ENCODE measurements around the gene CDC42BPA.
"Not testable (repeated sequence)": the region's sequence is repeated elsewhere in the genome, so short reads cannot be mapped to it uniquely, and the experiment has no call there.

The CDC42BPA gene

DNA sequence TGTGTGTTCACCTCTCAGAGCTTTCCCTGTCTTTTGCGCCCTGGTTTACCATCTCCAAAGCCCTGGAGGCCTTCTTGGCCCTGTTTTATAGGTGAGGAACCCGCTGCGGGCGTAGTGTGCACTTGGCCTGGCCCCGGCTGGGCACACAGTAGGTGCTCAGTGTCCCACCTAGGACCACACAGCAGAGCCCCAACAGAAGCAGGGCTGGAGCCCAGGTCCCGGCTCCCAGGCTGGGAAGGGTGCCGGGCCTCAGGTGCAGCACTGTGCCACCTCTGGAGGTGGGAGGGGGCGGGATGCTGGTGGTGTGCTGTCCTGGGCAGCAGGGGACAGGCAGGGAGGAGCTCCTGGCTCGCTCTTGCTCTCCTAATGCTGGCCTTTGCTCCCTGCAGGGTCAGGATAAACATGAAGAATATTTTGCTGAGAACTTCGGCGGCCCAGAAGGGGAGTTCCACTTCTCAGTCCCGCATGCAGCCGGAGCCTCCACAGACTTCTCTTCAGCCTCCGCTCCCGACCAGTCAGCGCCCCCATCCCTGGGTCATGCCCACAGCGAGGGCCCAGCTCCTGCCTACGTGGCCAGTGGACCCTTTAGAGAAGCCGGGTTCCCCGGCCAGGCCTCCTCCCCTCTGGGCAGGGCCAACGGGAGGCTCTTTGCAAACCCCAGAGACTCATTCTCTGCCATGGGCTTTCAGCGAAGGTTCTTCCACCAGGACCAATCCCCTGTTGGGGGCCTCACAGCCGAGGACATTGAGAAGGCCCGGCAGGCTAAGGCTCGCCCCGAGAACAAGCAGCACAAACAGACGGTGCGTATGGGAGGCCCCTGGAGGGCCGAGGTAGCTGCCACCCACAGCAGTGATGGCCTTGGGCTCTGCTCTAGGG lies 353.4 kb downstream of the CDC42BPA start:
- no peak for DNase-seq (ENCODE audit: low read depth in 2 of 2)

GRCh38 chr1:226964068-226964425 lies 354.2 kb downstream of the CDC42BPA start:
- DNase-seq (ENCODE audit: low read depth in 2 of 2), result no peak

DNA sequence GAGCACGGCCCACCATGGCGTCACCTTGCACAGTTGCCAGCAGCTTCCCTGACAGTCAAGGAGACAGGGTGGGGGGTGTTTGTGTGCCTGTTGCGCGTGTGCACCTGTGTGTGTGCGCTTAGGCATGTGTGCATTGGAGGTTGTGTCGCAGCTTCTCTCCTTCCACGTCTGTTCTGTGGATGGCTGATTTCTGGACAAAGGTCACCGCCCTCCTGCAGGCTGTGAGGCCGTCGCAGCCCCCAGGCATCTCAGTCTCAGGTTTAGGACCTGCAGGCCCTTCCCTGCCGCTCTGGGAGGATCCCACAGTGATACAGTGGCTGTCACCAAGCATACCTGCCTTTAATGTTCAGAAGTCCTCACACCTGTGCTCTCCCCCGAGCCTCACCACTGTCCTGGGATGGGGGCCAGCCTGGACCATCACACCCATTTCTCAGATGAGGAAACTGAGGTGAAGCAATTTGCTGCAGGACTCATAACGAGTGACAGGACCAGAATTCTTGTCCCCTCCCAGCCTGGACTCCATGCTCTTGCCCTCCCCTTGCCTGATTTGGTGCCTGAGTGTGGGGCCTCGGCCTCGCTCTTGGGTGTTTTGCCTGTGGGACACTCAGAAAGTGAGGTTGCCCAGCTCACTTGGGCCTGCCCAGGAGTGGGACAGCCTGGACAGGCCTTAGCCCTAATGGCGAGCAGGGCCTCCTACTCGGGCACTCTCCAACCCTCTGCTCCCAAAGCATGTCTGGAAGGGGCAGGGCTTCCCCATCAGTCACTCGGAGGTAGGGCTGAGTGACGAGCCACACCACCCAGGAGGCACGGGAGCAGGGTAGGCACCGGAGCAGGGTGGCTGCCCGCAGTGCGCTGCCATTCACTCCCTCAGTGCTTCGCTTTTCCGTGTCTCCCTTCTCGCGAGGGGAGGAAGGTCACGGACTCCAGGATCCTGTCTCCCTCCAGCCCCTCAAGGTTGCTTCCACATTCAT lies 355.6 kb downstream of the CDC42BPA start:
- DNase-seq (ENCODE audit: low read depth in 2 of 2), result no peak

DNA sequence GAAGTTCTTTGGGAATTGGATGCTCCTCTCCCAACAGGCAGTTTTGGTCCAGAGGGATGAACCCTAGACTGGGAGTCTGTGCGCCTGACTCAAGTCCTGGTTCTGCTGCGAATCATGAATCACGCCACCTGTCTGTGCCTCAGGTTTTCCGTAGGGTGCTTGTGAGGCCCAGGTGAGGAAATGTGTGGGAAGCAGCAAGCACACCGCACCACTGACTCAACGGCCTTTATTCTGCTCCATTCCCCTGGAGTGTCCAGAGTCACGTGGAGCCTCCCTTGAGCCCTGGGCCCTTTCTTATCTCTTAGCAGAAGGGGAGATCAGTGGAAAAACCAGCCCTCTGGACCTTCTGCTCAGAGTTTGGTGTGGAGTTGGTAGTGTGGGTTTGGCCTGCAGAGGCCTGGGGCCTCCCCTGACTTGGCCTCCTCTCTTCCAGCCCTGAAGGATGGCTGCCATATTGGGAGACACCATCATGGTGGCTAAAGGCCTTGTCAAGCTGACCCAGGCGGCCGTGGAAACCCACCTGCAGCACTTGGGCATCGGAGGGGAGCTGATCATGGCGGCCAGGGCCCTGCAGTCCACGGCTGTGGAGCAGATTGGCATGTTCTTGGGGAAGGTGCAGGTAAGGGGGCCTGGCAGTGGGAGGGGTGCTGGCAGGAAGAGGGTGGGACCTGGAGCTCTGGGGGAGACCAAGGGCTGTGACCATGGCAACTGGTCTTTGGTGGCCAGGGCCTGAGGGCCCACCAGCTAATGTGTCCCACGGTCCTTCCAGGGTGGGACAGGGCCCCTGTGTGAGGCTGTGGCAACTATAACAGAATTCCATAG lies 357.1 kb downstream of the CDC42BPA start:
- DNase-seq (ENCODE audit: low read depth in 2 of 2), result peak in 1 of 2 donors; percentile 13

DNA sequence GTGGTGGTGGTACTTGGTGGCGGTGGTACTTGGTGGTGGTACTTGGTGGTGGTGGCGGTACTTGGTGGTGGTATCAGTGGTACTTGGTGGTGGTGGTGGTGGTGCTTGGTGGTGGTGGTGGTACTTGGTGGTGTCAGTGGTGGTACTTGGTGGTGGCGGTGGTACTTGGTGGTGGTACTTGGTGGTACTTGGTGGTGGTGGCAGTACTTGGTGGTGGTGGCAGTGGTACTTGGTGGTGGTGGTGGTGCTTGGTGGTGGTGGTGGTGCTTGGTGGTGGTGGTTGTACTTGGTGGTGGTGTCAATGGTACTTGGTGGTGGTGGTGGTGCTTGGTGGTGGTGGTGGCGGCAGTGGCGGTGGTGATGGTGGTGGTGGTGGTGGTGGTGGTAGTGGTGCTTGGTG lies 358.0 kb downstream of the CDC42BPA start:
- no peak for DNase-seq (ENCODE audit: low read depth in 2 of 2)

GRCh38 chr1:226958300-226958699 lies 360.0 kb downstream of the CDC42BPA start:
- DNase-seq (ENCODE audit: low read depth in 2 of 2), result no peak

DNA sequence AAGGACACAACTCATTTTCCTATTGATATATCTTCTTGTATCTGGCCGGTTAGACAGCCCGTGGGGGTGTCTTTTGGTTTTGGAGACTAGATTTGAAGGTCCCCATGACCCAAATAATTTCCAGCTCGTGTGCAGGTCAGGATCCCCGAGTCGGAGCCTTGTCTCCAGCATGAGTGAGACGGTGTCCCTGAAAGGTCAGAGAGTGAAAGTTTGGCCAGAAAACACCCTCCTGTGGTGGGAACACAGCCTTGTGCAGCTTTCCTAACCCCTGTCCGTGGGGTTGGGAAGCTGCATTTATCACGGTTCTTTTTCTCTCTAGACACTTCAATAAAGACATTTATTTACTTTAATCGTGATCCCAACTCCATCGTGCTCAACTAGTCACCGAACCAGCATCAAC lies 360.6 kb downstream of the CDC42BPA start:
- DNase-seq (ENCODE audit: low read depth in 2 of 2), result no peak

GRCh38 chr1:226956942-226957713 lies 361.2 kb downstream of the CDC42BPA start:
- DNase-seq (ENCODE audit: low read depth in 2 of 2), result no peak

DNA sequence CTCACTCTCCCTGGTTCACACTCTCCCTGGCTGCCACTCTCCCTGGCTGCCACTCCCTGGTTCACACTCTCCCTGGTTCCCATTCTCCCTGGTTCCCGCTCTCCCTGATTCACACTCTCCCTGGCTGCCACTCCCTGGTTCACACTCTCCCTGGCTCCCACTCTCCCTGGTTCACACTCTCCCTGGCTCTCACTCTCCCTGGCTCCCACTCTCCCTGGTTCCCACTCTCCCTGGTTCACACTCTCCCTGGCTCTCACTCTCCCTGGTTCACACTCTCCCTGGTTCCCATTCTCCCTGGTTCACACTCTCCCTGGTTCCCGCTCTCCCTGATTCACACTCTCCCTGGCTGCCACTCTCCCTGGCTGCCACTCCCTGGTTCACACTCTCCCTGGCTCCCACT lies 362.4 kb downstream of the CDC42BPA start:
- DNase-seq (ENCODE audit: low read depth in 2 of 2), result not testable (repeated sequence)

DNA sequence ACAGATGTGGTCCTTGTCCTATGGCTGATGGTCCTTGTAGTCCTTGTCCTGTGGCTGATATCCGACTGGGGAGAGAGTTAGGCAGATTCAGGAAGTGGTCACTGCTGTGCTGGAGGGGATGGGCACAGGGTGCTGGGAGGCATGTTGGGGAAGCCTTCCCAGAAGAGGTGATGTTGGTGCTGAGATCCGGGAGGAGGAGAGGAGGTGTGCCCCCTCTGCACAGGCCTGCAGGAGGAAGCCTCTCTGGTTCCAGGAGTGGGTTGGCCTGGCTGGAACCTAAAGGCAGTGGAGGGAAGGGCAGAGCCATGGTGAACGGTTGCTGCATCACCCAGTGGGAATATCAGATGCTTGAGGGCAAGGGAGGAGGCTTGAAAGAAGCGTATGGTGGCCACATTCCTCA lies 363.5 kb downstream of the CDC42BPA start:
- DNase-seq (ENCODE audit: low read depth in 2 of 2), result no peak

DNA sequence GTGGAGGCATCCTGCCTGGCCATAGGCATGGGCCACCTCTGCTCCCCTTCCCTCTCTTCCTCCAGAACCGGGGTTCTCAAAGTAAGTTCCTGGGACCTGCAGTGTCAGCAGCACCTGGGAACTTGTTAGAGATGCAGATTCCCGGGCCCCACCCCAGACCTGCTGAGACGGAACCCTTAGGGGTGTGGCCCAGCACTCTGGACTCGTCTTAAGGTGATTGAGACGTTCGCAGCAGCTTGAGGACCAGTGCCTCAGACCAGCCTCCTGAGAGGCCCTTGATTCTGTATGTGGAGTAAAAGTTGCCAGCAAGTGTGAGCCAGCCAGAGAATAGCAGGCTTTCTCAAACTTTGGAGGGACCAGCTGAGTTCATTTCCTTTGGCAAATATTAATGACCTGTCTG lies 364.0 kb downstream of the CDC42BPA start:
- DNase-seq (ENCODE audit: low read depth in 2 of 2), result no peak

DNA sequence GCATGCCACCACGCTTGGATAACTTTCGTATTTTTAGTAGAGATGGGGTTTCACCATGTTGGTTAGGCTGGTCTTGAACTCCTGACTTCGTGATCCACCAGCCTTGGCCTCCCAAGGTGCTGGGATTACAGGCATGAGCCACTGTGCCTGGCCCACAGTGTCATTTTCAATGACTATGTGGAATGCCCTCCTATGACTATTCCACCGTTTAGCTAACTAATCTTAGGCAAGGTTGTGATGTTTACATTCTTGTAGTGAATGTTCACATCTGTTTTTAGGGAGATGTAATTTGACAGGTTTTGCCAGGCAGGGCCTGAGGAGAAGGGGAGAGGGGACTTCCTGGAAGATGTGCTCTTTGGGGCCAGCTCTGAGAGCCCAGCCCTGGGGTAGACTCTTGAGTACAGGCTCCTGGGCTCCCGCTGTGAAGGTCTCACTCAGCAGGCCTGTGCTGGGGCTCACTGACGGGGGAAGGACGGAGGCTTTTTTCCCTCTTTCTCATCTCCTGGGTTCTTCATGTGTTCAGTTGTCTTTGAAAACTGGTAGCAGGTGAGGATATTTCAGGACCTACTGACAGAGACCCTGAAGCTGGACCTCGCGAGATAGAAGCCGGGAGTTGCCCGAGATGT lies 365.0 kb downstream of the CDC42BPA start:
- DNase-seq (ENCODE audit: low read depth in 2 of 2), result no peak

DNA sequence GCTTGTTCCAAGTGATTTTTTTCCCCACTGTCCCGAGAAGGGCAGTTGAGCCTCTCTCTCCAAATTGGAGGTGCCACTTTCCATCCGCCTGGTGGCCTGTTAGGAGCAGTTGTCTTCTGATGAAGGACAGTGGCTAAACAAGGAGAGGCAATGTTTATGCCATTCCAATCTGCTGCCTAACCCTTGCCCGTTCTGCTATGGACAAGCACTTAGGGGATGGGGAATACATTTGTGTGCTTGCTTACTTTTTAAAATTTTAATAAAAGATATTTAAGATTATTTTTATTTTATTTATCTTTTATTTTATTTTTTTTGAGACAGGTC lies 366.2 kb downstream of the CDC42BPA start:
- no peak for DNase-seq (ENCODE audit: low read depth in 2 of 2)

GRCh38 chr1:226951286-226952117 lies 366.8 kb downstream of the CDC42BPA start:
- DNase-seq (ENCODE audit: low read depth in 2 of 2), result no peak

DNA sequence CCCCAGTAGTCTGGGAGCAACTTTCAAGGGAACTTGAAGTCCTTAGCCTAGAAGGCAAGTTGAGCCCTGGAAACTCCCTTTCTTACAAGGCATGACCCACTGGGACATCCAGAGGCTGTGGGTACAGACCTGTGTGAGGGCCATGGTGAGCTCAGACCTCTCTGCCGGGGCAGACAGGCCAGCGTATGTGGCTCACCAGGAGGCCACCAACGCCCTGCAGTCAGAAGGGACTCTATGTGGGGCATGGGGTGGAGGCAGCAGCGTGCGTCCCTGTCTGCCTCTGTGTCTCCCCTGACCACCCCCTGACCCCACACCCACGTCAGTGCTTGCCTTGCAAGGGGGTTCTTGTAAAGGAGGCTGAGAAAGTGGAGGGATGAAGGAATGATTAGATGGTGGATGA lies 367.4 kb downstream of the CDC42BPA start:
- DNase-seq (ENCODE audit: low read depth in 2 of 2), result no peak

GRCh38 chr1:226950316-226950715 lies 368.0 kb downstream of the CDC42BPA start:
- DNase-seq (ENCODE audit: low read depth in 2 of 2), result no peak

DNA sequence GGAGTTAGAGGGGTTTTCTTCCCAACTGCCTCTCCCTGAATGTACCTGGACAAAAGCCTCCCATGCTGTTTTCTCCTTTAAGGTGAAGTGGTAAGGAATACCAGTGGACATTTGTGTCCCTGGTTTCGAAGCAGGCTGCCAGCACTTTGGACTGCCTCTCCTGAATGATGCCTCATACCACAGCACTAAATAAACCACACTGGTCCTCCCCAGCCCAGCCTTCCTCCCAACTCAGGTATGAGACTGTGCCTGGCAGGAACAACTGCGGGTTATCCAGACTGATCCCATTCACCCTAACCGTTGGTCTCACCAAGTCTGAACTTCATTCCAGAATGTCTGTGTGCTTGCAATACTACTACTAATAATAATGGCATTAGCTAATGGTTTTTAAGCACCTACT lies 368.9 kb downstream of the CDC42BPA start:
- DNase-seq (ENCODE audit: low read depth in 2 of 2), result no peak

GRCh38 chr1:226948996-226949395 lies 369.3 kb downstream of the CDC42BPA start:
- no peak for DNase-seq (ENCODE audit: low read depth in 2 of 2)

DNA sequence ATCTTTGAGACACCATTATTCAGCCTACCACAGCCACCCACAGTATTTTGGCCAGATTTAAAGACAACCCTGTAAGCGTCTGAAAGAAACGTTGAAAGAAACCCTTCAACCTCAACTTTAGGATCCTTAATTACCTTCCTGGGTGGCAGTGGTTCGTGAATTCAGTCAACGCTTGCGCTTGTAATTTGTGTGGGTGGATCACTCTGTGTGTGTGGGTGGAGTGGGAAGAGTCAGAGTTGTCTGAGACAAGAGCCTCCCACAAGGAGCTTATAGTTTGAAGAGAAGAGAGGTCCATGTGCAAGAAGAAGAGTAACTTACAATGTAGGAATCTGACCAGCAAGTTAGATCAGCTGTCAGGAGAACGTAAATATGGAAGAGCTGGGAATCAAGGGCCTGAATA lies 369.8 kb downstream of the CDC42BPA start:
- DNase-seq (ENCODE audit: low read depth in 2 of 2), result no peak

DNA sequence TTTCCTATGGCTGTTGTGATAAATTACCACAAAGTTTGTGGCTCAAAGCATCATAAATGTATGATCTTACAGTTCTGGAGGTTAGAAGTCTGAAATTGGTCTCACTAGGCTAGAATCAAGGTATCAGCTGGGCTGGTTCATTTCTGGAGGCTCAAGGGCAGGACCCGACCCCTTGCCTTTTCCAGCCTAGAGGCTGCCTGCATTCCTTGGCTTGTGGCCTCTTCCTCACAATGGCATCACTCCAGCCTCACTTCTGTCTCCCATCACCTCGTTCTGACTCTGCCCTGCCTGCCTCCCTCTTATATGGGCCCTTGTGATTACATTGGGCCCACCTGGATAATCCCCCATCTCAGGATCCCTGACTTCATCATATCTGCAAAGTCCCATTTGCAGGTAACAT lies 370.2 kb downstream of the CDC42BPA start:
- no peak for DNase-seq (ENCODE audit: low read depth in 2 of 2)

All from activated CD4-positive, alpha-beta T cell treated with anti-CD3 and anti-CD28 coated beads for 24 hours (primary cell).